H1 (cell line): ENCODE results near the gene EMID1. TPM values are rescaled to one million over a fixed set of nuclear protein-coding genes. Genes with fewer than 3 reads are reported as not detected.

Experiments used
- CTCF ChIA-PET: fragments of 300-600 bp; sonication (Branson Sonifier 250); formaldehyde crosslinking; loops from one replicate; lab custom pipeline; 2021; ENCODE audit not compliant: partially characterized antibody; lab: Charles Lee
- POLR2A ChIA-PET: fragments of 300-600 bp; sonication (Branson Sonifier 250); formaldehyde crosslinking; loops from one replicate; lab custom pipeline; 2021; ENCODE audit warnings: inconsistent platforms; ENCODE audit not compliant: partially characterized antibody; lab: Charles Lee
- DNase-seq, 2 experiments: peaks; one replicate each; pipeline versions ENCODE4 v3.0.0 to v3.0.0-alpha.2; 2010 to 2022; ENCODE audit warnings: low spot score in 2 of 2, low read depth in 1 of 2, mixed read lengths in 1 of 2
- FAIRE-seq: peaks from 2 replicates; lab custom pipeline; 2011; peaks lifted over from hg19 to GRCh38; lab: Jason Lieb, UNC
- H2AFZ ChIP-seq: 2 replicates; pipeline ENCODE4 v1.8.1; 2012; ENCODE audit warnings: low read length, inconsistent platforms
- H2AK5ac ChIP-seq: 2 replicates; pipeline ENCODE4 v1.6.1; 2013; ENCODE audit warnings: low read depth, low read length
- H2BK120ac ChIP-seq: replicated peaks from 2 replicates; pipeline ENCODE3; 2013; ENCODE audit warnings: low read depth, low read length, inconsistent platforms
- H2BK12ac ChIP-seq: 2 replicates; pipeline ENCODE4 v1.6.1; 2013; ENCODE audit warnings: low read depth, low read length
- H2BK15ac ChIP-seq: 2 replicates; pipeline ENCODE4 v1.6.1; 2013; ENCODE audit warnings: low read length
- H2BK20ac ChIP-seq: 2 replicates; pipeline ENCODE4 v1.6.1; 2013; ENCODE audit warnings: low read length
- H2BK5ac ChIP-seq: 2 replicates; pipeline ENCODE4 v1.6.1; 2013; ENCODE audit warnings: low read depth, low read length
- H3K14ac ChIP-seq: 2 replicates; pipeline ENCODE4 v1.6.1; 2013; ENCODE audit warnings: inconsistent platforms; ENCODE audit not compliant: insufficient read length
- H3K18ac ChIP-seq: 2 replicates; pipeline ENCODE4 v1.6.1; 2013; ENCODE audit warnings: low read length; ENCODE audit errors: extremely low read depth
- H3K23ac ChIP-seq: 2 replicates; pipeline ENCODE4 v1.6.1; 2013; ENCODE audit warnings: inconsistent platforms; ENCODE audit not compliant: insufficient read length
- H3K23me2 ChIP-seq: 2 replicates; pipeline ENCODE4 v1.6.1; 2013; ENCODE audit warnings: low read depth, low read length
- H3K27ac ChIP-seq: 2 replicates; pipeline ENCODE4 v1.6.1; 2011; ENCODE audit warnings: low read depth, low read length, inconsistent platforms
- H3K27me3 ChIP-seq, 4 experiments: replicated peaks in 1 of 4; 1 replicate in 1 of 4; 2 replicates in 3 of 4; pipeline versions ENCODE4 v1.6.1 to v1.8.1; 2011 to 2013; ENCODE audit warnings: low read length in 3 of 4, mild to moderate bottlenecking in 3 of 4, inconsistent platforms in 2 of 4, mixed read lengths in 2 of 4, moderate library complexity in 1 of 4; ENCODE audit not compliant: control insufficient read depth in 3 of 4, insufficient read depth in 3 of 4; ENCODE audit errors: extremely low read depth in 1 of 4
- H3K36me3 ChIP-seq, 4 experiments: 2 replicates each; pipeline versions ENCODE4 v1.6.1 to v1.8.1; 2011 to 2013; ENCODE audit warnings: mild to moderate bottlenecking in 4 of 4, low read length in 3 of 4, moderate library complexity in 2 of 4, control low read depth in 1 of 4, inconsistent platforms in 1 of 4; ENCODE audit not compliant: insufficient read depth in 4 of 4, control insufficient read depth in 2 of 4
- H3K4ac ChIP-seq: replicated peaks from 2 replicates; pipeline ENCODE3; 2013; ENCODE audit warnings: low read length, low read depth, mixed read lengths, inconsistent platforms; ENCODE audit not compliant: insufficient read length
- H3K4me1 ChIP-seq, 4 experiments: replicated peaks in 1 of 4; 1 replicate in 1 of 4; 2 replicates in 3 of 4; pipeline versions ENCODE4 v1.6.1 to v1.8.1; 2011 to 2013; ENCODE audit warnings: low read length in 3 of 4, inconsistent platforms in 2 of 4, mixed read lengths in 1 of 4; ENCODE audit not compliant: insufficient read depth in 4 of 4, control insufficient read depth in 3 of 4
- H3K4me2 ChIP-seq, 2 experiments: 2 replicates each; pipeline versions ENCODE4 v1.6.1 to v1.8.1; 2011 to 2013; ENCODE audit warnings: low read depth in 2 of 2, low read length in 2 of 2, control low read depth in 1 of 2, inconsistent platforms in 1 of 2, mild to moderate bottlenecking in 1 of 2; ENCODE audit not compliant: insufficient read depth in 1 of 2
- H3K4me3 ChIP-seq, 4 experiments: fragments of 200-600, 300-600 bp in 1 of 4; sonication (generic), shearing (Covaris generic), sonication (Bioruptor Twin) in 1 of 4; 2 replicates each; pipeline versions ENCODE4 v1.5.1 to v1.8.1; 2011 to 2016; ENCODE audit warnings: low read length in 4 of 4, low read depth in 3 of 4, control low read depth in 2 of 4, inconsistent platforms in 2 of 4, mild to moderate bottlenecking in 2 of 4, mixed read lengths in 1 of 4, moderate library complexity in 1 of 4; ENCODE audit not compliant: insufficient read depth in 2 of 4; ENCODE audit errors: extremely low read depth in 1 of 4
- H3K56ac ChIP-seq: replicated peaks from 2 replicates; pipeline ENCODE3; 2013; ENCODE audit warnings: low read depth, mild to moderate bottlenecking, mixed read lengths, low read length, inconsistent platforms; ENCODE audit not compliant: insufficient read length
- H3K79me1 ChIP-seq: 2 replicates; pipeline ENCODE4 v1.6.1; 2013; ENCODE audit warnings: low read depth, low read length, control low read depth
- H3K79me2 ChIP-seq, 2 experiments: 2 replicates each; pipeline versions ENCODE4 v1.6.1 to v1.8.1; 2012 to 2013; ENCODE audit warnings: low read length in 2 of 2, mild to moderate bottlenecking in 2 of 2, inconsistent platforms in 1 of 2; ENCODE audit not compliant: insufficient read depth in 2 of 2, control insufficient read depth in 1 of 2
- H3K9ac ChIP-seq, 4 experiments: replicated peaks in 1 of 4; 1 replicate in 1 of 4; 2 replicates in 3 of 4; pipeline versions ENCODE4 v1.6.1 to v1.8.1; 2011 to 2013; ENCODE audit warnings: low read depth in 3 of 4, low read length in 3 of 4, control low read depth in 2 of 4, mild to moderate bottlenecking in 2 of 4, moderate library complexity in 2 of 4, inconsistent platforms in 1 of 4; ENCODE audit errors: extremely low read depth in 1 of 4
- H3K9me3 ChIP-seq, 2 experiments: 2 replicates each; pipeline versions ENCODE4 v1.6.1 to v1.8.1; 2012 to 2013; ENCODE audit warnings: mild to moderate bottlenecking in 2 of 2, moderate library complexity in 2 of 2, control low read depth in 1 of 2, inconsistent platforms in 1 of 2, low read depth in 1 of 2, low read length in 1 of 2, mixed read lengths in 1 of 2; ENCODE audit not compliant: insufficient read depth in 2 of 2
- H4K20me1 ChIP-seq, 2 experiments: replicated peaks in 1 of 2; 2 replicates each; pipeline versions ENCODE3 to v1.8.1; 2011 to 2013; ENCODE audit warnings: inconsistent platforms in 2 of 2, low read length in 2 of 2, mild to moderate bottlenecking in 1 of 2; ENCODE audit not compliant: insufficient read depth in 2 of 2, control insufficient read depth in 1 of 2
- H4K5ac ChIP-seq: 2 replicates; pipeline ENCODE4 v1.6.1; 2013; ENCODE audit warnings: low read length, low read depth, mixed read lengths, inconsistent platforms; ENCODE audit not compliant: insufficient read length
- H4K8ac ChIP-seq: 2 replicates; pipeline ENCODE4 v1.8.0; 2013; ENCODE audit warnings: mild to moderate bottlenecking, moderate library complexity, low read length, inconsistent platforms; ENCODE audit not compliant: insufficient read depth; ENCODE audit errors: extremely low read depth
- H4K91ac ChIP-seq: replicated peaks from 2 replicates; pipeline ENCODE3; 2013; ENCODE audit warnings: low read length, mixed read lengths, inconsistent platforms; ENCODE audit not compliant: insufficient read length
- POU5F1 ChIP-seq: IDR thresholded peaks from 2 replicates; pipeline ENCODE4 v1.6.1; 2011; ENCODE audit warnings: low read depth, mild to moderate bottlenecking, low read length, moderate library complexity
- TCF12 ChIP-seq: IDR thresholded peaks from 2 replicates; pipeline ENCODE4 v1.6.1; 2011; ENCODE audit warnings: low read depth, mild to moderate bottlenecking, low read length
- WGBS, 2 experiments: shearing (Covaris generic) in 1 of 2; methylation state at CpG; one replicate each; pipeline versions ENCODE4 v1.1.6 to v1.1.7; 2013 to 2015; ENCODE audit warnings: low lambda C conversion rate in 2 of 2, mixed read lengths in 2 of 2, inconsistent platforms in 1 of 2, low coverage in 1 of 2, missing lambda C conversion rate in 1 of 2; ENCODE audit not compliant: insufficient replicate concordance in 2 of 2, insufficient coverage in 1 of 2, insufficient read length in 1 of 2; ENCODE audit errors: extremely low coverage in 1 of 2, missing lambda C conversion rate in 1 of 2; 5-methylcytosine and 5-hydroxymethylcytosine counted together
- polyA plus RNA-seq, 7 experiments: library from polyadenylated mRNA; depleted of rRNA in 3 of 7; stranded (reverse) in 5 of 7; unstranded in 2 of 7; fragments of >200 nt in 5 of 7; fragments of 200-250 nt in 2 of 7; gene quantifications; 1 replicate in 5 of 7; 2 replicates in 1 of 7; 4 replicates in 1 of 7; pipeline versions ENCODE4 v1.2.1 to v1.2.3, GENCODE V29; 2011 to 2013; ENCODE audit warnings: missing spikeins in 2 of 7, mixed read lengths in 2 of 7
- total RNA-seq: library from RNA; stranded (reverse); fragmentation: NEBNext Ultra II Directional; extraction: Animal tissue kit (Norgen Biotek cat#: 25700); gene quantifications from 2 replicates; pipeline ENCODE4 v1.2.1, GENCODE V29; 2021

Gene EMID1
- total and polyA plus RNA-seq, 2 of the 8 experiments (the other 6 are each of a cell fraction or from before 2014, with no cell fraction given), result 3.9 to 7.4 TPM

DNA sequence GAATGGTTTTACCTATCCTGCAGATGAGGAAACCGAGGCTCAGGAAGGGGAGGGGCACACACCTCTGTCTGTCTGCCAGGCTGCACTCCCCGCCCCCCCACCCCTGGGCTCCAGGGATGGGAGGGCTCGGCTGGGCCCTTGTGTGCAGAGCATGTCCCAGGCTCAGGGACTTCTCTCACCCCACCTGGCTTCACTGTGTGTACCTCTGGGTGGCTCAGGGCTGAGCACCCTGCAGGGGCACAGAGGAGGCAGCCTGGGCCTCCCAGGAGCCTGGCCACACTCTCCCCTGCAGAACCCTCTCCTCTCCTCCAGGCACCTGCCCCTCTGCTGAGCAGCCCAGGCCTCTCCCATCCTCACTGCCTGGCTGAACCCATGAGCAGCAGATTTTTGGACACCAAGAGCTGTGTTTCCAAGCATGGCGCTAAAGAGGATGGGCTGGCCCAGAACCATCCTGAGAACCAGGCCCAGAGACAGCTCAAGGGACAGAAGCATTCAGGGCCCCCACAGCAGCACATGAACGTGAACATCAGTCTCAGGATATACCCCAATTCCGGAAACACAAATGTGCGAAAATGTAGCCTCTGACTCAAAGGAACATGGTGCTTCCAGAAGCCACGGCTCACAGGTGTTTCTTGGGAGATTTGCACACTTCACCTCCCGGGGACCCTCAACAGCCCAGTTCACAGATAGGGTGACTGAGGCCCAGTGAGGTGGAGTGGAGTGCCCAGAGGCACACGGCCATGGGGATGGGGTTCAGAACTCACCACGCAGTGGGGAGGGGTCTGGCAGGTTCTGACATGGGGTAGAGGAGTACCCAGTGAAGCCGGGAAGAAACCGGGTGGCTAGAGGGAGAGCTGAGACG is 10.5 kb downstream of the EMID1 start:
- Histone ChIP-seq H3K4me1 (peaks cover 0 to 15% (median 8%) of the 10 kb centered on the region in 4 experiments; a peak in 6 of 7 replicates), H3K56ac (no peak overlapping the region), H3K4ac (no peak overlapping the region), H4K20me1 (peaks cover 0 to 4% of the 10 kb centered on the region in 2 experiments), H3K4me2 (no peak overlapping the region), H3K79me1 (peaks cover 2% of the 10 kb centered on the region), H3K36me3 (no peaks in the 10 kb centered on the region), H3K18ac (no peak overlapping the region), H2BK15ac (no peak overlapping the region), H3K4me3 (no peak overlapping the region), H2AFZ (no peak overlapping the region), H3K27ac (no peak overlapping the region), H4K8ac (peak overlapping the region; percentile 35), H3K27me3 (no peaks in the 10 kb centered on the region), H3K14ac (no peak overlapping the region), H3K79me2 (no peaks in the 10 kb centered on the region), H3K23ac (no peak overlapping the region), H3K9ac (no peak overlapping the region), H2BK12ac (no peak overlapping the region), H2BK5ac (no peak overlapping the region), H3K23me2 (no peaks in the 10 kb centered on the region; the same call in 1 of the 2 replicates), H4K5ac (no peak overlapping the region), H2AK5ac (no peak overlapping the region), H3K9me3 (no peaks in the 10 kb centered on the region), H2BK120ac (no peak overlapping the region), H4K91ac (no peak overlapping the region), H2BK20ac (no peak overlapping the region)
- DNase-seq, result no peak
- ChIA-PET CTCF (interaction anchor here (0.6 to 6.5 kb wide), 8 partner anchors 8 to 29 kb away, joined by 3 to 54 read pairs (median 8); partner anchors contain the start of gene EMID1), POLR2A (interaction anchor here (0.9 to 2.3 kb wide), 2 partner anchors 9 to 13 kb away, joined by 3 to 11 read pairs; no protein-coding TSS in a partner anchor)
- no peak for FAIRE-seq
- no peak for TF ChIP-seq POU5F1
- no peak for TF ChIP-seq TCF12
- WGBS, 2 experiments, result 87% methylated on average over 14 of the region's 14 CpGs; no CpG with 5 or more reads in 1 of the 2 experiments
